AML-193 (cell line): ENCODE measurements around the gene ZNF521.
"Not testable (repeated sequence)": the region's sequence is repeated elsewhere in the genome, so short reads cannot be mapped to it uniquely, and the experiment has no call there.

Source experiments
- DNase-seq, 2 experiments: peaks; one replicate each; lab custom pipeline; 2025; lab: John Stamatoyannopoulos, UW

Gene ZNF521

GRCh38 chr18:25033175-25033574, 318.8 kb downstream of the ZNF521 start:
- not testable (repeated sequence) for DNase-seq

DNA sequence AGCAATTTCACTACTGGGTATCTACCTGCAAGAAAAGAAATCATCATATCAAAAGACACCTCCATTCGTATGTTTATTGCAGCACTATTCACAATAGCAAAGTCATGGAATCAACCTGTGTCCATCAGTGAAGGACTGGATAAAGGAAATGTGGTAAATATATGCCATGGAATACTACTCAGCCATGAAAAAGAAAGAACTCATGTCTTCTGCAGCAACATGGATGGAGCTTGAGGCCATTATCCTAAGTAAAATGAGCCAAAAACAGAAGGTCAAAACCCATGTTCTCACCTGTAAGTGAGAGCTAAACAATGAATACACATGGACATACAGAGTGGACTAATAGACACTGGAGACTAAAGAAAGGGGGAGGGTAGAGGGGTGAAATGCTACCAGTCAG, 322.2 kb downstream of the ZNF521 start:
- DNase-seq = no peak

GRCh38 chr18:25019931-25020330, 332.0 kb downstream of the ZNF521 start:
- DNase-seq = no peak

DNA sequence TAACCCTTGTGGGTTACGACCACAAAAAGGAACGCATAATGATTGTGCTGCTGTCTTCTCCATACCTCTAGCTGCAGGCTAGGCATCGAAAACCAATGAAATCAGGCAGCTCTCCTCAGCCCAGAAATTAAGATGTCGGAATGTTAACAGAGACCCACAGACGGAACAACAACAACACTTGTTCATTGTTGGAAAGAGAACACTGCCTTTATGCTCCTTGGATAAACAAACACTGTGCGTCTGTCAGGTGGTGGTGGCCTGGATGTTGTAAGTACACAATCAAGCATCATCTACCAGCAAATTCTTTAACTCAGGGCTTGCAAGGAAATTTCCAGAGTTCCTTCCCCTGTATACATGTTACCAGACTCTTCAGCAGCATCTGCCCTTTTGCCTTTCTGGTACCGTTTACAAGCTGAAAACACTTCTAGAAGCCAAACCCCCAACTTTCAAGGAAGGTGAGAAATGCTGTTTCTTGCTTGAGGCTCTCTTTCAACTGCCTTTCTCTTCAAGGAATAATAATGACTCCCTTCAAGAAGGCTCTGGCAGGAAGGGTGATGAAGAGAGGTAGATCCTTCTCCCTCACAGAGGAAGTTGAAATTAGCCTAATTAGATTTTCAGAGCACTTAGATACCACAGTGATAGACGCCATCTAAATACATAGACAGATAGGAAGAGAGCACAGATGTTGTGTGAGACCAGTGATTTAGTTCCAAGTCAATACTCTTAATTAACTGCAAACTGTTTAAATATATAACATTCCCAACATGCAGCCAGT, 332.7 kb downstream of the ZNF521 start:
- DNase-seq = no peak

DNA sequence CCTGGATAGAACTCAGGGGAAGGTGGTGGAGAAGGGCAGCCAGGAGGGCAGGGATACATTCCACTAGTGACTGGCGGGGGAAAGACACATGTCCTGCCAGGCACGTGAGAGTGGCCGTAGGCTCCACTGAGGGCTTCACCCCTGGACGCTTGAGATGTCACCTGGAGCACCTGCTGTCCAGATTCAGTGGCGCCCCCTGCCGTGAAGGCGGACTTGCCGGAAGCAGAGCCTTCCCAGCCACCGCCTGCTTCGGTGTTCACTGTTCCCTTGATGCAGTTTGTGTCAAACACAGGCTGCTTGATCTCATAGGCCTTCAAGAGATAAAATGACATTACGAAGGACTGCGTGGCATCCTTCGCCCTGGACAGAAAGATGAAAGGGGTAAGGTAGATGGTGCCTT, 335.3 kb downstream of the ZNF521 start:
- no peak for DNase-seq

DNA sequence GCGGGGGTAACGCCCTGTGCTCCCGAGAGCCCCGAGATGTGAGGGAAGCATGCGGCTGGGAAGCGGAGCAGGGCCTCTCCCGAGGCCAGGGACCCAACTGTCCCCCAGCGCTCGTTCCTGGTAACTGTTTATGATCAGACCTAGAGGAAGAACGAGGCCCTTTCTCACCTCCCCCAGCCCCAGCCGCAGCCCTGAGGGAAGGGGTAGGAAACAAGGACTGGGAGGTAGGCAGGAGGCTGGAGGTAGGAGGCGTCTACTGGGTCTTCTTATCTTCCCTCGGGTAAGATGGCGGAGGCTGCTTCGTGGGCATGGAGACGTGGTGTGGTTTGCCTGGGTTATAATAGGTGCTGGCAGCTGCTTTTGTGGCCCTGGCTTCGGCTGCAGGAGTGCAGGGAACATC, 335.8 kb downstream of the ZNF521 start:
- DNase-seq = no peak
